ENCODE results near the gene STAM. TPM values are rescaled to one million over a fixed set of nuclear protein-coding genes. Genes with fewer than 3 reads are reported as not detected.

STAM gene
- total RNA-seq, 1 experiment from 2014 or later: 29.3 TPM

DNA sequence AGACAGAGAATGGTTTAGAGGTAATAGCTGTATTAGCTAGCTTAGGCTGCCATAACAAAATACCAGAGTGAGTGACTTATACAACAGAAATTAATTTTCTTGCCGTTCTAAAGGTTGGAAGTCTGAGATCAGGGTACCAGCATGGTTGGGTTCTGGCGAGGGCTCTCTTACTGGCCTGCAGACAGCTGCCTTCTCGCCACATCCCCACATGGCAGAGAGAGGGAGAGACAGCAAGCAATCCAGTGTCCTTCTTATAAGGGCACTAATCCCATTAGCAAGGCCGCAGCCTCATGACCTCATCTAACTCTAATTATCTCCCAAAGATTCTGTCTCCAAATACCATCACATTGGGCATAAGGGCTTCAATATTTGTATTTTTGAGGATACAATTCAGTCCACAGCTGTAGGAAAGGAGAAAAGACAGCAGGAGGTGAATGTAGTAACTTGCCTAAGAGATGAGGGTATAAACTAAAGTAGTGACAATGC is 3.6 kb upstream of the STAM start:
- Histone ChIP-seq H3K9ac (ENCODE audit: extremely low read depth, insufficient read length, low read length) (no peak overlapping the region), H3K27me3 (ENCODE audit: insufficient read depth, low read length) (no peaks in the 10 kb centered on the region), H2BK5ac (ENCODE audit: insufficient read length, low read length) (no peak overlapping the region), H3T11ph (ENCODE audit: low read length) (no peak overlapping the region), H3K56ac (ENCODE audit: insufficient read length, low read depth, low read length) (no peak overlapping the region), H2AK5ac (ENCODE audit: insufficient read length, low read length) (no peak overlapping the region), H2BK120ac (ENCODE audit: low read depth, low read length, poor library complexity, severe bottlenecking) (no peak overlapping the region), H4K20me1 (ENCODE audit: control insufficient read depth, insufficient read depth, insufficient read length) (no peaks in the 10 kb centered on the region), H3K27ac (ENCODE audit: insufficient read length, low read depth, low read length) (no peak overlapping the region), H3K79me1 (ENCODE audit: insufficient read depth, low read depth, low read length, poor library complexity, severe bottlenecking) (peaks cover 2% of the 10 kb centered on the region), H4K5ac (ENCODE audit: insufficient read length, low read depth, low read length) (no peak overlapping the region), H3K23ac (ENCODE audit: insufficient read length, low read depth, low read length) (no peak overlapping the region), H3K79me2 (ENCODE audit: insufficient read depth, low read length) (peaks cover 11% of the 10 kb centered on the region), H3K9me3 (ENCODE audit: control insufficient read depth, low read depth, low read length) (no peaks in the 10 kb centered on the region), H2BK15ac (ENCODE audit: low read depth, low read length) (no peak overlapping the region), H3K14ac (ENCODE audit: insufficient read depth, low read length) (no peak overlapping the region), H2BK12ac (ENCODE audit: insufficient read length, low read depth, low read length) (no peak overlapping the region), H4K8ac (replicated peaks; ENCODE audit: insufficient read length, low read depth, low read length) (no peak overlapping the region), H4K91ac (ENCODE audit: insufficient read length, low read depth, low read length) (no peak overlapping the region), H3K4me2 (ENCODE audit: insufficient read depth, insufficient read length, low read length) (no peak overlapping the region), H3K4me1 (ENCODE audit: insufficient read depth, low read length) (no peaks in the 10 kb centered on the region), H3K18ac (ENCODE audit: insufficient read length, low read depth, low read length) (no peak overlapping the region), H3K23me2 (ENCODE audit: insufficient read length, low read depth, low read length, poor library complexity, severe bottlenecking) (peaks cover 10% of the 10 kb centered on the region), H2AFZ (ENCODE audit: low read length) (no peak overlapping the region), H3K4ac (ENCODE audit: low read depth, low read length) (no peak overlapping the region), H2BK20ac (ENCODE audit: low read depth, low read length, poor library complexity, severe bottlenecking) (no peak overlapping the region)
- Mint-ChIP-seq H3K4me1 (peaks cover 7 to 14% of the 10 kb centered on the region in 2 experiments), H3K27ac (no peak overlapping the region), H3K9me3 (no peaks in the 10 kb centered on the region), H3K4me3 (no peak overlapping the region), H3K36me3 (ENCODE audit: insufficient read depth in 1 of 3, low read depth in 3 of 3) (no peaks in the 10 kb centered on the region), H3K27me3 (ENCODE audit: low read depth) (no peaks in the 10 kb centered on the region)
- no peak for DNase-seq
- TF ChIP-seq, protein P1, sequence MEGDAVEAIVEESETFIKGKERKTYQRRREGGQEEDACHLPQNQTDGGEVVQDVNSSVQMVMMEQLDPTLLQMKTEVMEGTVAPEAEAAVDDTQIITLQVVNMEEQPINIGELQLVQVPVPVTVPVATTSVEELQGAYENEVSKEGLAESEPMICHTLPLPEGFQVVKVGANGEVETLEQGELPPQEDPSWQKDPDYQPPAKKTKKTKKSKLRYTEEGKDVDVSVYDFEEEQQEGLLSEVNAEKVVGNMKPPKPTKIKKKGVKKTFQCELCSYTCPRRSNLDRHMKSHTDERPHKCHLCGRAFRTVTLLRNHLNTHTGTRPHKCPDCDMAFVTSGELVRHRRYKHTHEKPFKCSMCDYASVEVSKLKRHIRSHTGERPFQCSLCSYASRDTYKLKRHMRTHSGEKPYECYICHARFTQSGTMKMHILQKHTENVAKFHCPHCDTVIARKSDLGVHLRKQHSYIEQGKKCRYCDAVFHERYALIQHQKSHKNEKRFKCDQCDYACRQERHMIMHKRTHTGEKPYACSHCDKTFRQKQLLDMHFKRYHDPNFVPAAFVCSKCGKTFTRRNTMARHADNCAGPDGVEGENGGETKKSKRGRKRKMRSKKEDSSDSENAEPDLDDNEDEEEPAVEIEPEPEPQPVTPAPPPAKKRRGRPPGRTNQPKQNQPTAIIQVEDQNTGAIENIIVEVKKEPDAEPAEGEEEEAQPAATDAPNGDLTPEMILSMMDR (conservative IDR thresholded peaks at IDR 0.05): no peak
- no CpG with 5 or more reads among the region's 4 CpGs for WGBS (ENCODE audit: extremely low coverage, insufficient read length, low lambda C conversion rate)

Data from H9 (cell line).